HG03045 (cell line): ENCODE data around the gene FGF8.

Experiments
- ATAC-seq: cut with Tn5 transposase; IDR thresholded peaks from one replicate; pipeline ENCODE4 v1.9.1; 2021; ENCODE audit warnings: mild to moderate bottlenecking, moderate library complexity; ENCODE audit not compliant: unreplicated experiment

FGF8 gene

DNA sequence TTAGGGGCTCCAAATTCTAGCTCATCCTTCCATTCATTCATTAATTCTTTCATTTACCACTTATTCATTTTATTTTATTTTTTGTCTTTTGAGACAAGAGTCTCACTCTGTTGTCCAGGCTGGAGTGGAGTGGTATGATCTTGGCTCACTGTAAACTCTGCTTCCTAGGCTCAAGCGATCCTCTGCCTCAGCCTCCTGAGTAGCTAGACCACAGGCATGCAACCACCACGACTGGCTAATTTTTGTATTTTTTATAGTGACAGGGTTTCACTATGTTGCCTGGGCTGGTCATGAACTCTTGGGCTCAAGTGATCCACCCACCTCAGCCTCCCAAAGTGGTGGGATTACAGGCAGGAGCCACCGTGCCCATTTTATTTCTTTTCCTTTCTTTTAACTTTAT is 31.6 kb downstream of the FGF8 start:
- no peak for ATAC-seq

DNA sequence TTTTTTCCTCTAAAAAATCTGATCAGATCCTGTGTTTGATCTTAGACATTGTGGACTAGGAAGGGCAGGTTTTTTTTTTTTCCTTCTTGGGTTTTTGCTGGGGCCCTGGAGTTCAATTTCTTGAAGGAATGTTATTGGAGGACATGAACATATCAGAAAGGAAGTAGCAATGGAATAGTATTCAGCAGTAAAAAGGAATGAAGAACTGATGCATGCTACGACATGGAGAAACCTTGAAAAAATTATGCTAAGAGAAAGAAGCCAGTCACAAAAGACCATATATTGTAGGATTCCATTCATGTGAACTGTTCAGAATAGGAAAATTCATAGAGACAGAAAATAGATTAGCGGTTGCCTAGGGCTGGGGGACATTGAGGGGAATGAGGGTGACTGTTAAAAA is 34.0 kb downstream of the FGF8 start:
- ATAC-seq, result no peak

DNA sequence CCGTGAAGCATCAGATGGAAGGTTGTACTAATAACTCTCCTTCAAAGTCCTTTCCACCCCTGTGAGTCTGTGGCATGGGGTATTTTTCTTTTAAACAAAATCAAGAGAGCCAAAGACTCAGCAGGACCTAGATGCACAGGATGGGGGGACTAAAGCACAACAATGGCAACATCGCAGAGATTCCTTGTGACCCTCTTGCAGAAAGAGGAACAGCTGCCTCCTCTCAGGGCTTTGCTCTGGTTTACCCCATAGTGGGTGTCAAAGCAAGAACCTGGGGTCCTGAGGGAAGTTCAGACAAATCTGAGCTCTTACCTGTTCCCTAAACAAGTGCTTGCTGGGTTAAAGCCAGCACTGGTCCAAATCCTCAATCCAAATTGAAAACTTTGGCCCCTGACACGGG is 39.2 kb downstream of the FGF8 start:
- ATAC-seq, result no peak

DNA sequence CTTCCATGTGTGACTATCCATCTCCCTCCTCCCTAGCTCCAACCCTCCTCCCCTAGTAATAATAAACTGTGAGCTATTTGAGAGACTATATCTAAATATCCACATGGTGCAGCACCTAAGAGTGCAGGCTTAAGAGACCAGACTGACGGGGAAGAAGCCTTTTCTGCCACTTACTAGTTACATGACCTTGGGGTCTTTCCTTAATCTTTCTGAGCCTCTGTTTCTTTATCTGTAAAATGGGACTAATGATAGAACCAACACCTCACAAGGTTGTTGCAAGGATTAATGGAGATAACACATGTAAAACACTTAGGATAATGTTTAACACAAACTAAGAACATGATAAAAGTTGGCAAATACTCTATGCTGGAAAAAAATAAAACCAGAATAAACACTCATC is 43.8 kb downstream of the FGF8 start:
- ATAC-seq, result no peak

DNA sequence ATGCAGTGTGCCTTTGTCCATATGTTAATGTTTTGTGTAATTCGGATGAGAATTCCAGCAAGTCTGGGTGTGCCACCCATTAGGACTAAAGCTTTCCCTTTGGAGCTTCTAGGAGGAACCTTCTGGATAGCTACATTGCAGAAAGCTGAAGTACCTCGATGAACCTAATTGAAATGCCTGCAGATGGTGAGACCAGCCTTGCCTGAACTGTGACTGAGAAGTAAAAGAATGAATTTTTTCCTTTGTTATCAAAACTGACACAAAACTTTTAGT is 49.9 kb downstream of the FGF8 start:
- ATAC-seq, result no peak

DNA sequence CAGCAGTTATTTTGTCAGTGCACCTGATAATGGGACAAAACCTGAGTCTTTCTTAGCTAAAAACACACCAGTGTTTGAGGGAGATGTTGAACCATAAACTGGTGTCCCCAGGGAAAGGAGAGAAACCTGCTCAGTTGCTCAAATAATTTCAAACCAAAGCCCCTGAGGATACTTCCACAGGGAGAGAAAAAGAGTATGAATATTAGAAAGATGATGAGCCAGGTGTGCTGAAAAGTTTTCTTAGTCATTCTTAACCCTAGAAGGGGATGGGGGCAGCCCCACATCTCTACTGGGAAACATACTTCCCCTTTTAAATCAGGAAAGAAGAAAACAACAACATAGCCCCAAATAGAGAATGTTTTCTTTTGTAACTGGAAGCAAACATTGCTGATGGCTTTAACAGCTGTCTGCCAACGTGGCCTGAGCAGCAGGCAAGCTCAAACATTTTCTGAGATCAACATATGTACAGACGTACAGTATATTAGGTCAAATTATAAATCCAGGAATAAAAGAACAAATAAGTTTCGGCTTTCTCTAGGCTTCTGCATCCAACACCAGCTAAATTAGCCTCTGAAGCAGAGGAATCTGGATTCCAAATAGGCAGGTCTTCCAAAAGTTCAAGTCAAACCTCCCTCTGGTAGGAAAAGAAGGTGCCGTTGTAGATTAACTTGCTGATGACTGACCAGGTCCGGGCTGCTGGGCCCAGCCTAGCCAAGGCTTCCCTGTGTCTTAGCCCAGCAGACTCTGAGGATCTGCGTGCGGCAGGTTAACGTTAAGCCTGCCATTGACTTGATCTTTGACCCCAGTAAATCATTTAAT is 50.4 kb downstream of the FGF8 start:
- ATAC-seq, result no peak

DNA sequence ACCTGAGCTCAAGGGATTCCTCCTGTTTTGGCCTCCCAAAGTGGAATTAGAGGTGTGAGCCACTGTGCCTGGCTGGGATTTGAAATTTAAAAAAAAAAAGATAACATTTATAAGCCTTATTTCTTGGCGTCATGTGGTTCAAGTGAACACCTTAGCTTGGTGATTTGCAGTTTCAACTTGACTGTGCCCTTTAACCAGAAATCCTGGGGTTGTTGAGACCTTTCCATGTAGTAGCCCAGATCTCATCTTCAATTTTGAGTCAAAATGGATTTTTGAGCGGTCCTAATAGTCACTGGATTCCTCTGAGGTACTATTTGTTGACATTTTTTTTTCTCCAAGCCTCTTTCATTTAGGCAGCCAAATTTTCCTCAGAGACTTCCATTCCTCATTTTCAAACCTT is 51.5 kb downstream of the FGF8 start:
- no peak for ATAC-seq

DNA sequence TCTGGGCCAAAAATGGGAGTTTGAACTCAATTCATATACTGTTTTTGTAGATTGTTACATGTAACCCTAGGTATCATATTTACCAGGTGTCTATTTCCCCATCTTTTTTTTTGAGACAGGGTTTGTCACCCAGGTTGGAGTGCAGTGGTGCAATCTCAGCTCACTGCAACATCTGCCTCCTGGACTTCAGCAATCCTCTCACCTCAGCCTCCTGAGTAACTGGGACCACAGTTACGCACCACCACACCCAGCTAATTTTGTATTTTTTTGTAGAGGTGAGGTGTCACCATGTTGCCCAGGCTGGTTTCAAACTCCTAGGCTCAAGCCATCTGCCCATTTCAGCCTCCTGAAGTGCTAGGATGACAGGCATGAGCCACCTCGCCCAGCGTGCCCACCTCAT is 52.7 kb downstream of the FGF8 start:
- ATAC-seq, result no peak

DNA sequence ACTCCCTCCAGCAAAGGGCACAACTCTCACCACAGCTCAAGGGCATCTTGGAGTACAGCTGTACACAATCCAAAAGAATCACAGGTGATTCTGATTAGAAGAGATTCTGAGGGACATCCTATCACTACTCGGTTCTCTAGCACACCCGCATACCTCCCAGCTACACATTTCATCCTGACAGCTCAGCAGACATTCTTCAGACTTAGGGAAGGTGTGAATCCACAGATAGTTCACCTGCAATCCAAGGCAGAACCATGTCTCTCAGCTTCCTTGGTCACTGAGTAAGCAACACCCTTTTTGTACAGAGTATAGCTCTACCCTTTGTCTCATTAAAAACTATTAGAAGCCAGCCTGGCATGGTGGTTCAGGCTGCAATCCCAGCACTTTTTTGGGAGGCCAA is 54.1 kb downstream of the FGF8 start:
- ATAC-seq, result no peak

DNA sequence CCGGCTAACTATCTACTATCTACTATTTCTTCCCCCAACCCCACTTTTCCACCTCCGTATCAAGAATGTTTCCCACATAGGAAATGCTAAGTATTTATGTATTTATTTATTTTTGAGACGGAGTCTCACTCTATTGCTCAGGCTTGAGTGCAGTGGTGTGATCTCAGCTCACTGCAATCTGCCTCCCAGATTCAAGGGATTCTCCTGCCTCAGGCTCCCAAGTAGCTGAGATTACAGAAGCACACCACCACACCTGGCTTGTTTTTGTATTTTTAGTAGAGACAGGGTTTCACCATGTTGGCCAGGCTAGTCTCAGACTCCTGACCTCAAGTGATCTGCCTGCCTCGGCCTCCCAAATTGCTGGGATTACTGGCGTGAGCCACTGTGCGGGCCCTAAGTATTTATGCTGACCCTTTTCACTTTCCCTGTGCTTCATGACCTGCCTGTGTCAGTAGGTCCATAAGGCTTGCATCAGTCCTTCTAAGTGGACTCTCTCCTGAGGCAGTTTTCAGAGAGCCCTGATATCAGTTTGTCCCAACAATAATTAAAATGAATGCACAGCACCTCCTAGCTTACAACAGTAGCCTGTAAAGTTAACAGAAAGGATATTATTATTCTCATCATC is 55.2 kb downstream of the FGF8 start:
- no peak for ATAC-seq
